MCF 10A (cell line): ENCODE results near the gene IGFL1. TPM values are rescaled to one million over a fixed set of nuclear protein-coding genes. Genes with fewer than 3 reads are reported as not detected.
"Not testable (repeated sequence)": the region's sequence is repeated elsewhere in the genome, so short reads cannot be mapped to it uniquely, and the experiment has no call there.

ENCODE experiments used
- BruUV-seq: library from RNA; stranded (reverse); fragments of 400-500 nt; replicated peaks from 2 replicates; lab custom pipeline; 2021; lab: Mats Ljungman, UMichigan
- CTCF ChIA-PET: fragments of 300-600 bp; sonication (Branson Sonifier 250); formaldehyde crosslinking; extraction: SDS; loops from one replicate; lab custom pipeline; 2021; ENCODE audit warnings: antibody characterized with exemption, inconsistent platforms; lab: Yijun Ruan, JAX
- POLR2A ChIA-PET: fragments of 300-600, 350-650 bp; sonication (Branson Sonifier 250); formaldehyde crosslinking; extraction: SDS; loops from one replicate; lab custom pipeline; 2020; ENCODE audit warnings: antibody characterized with exemption, inconsistent platforms; lab: Yijun Ruan, JAX
- DNase-seq: peaks from one replicate; pipeline ENCODE4 v3.0.0-alpha.2; 2018; ENCODE audit not compliant: unreplicated experiment
- H3K27ac Mint-ChIP-seq: one replicate; pipeline ENCODE4 v1.8.0; 2022; ENCODE audit warnings: mild to moderate bottlenecking, low read depth, mixed read lengths; ENCODE audit not compliant: unreplicated experiment
- H3K27me3 Mint-ChIP-seq: one replicate; pipeline ENCODE4 v1.8.0; 2022; ENCODE audit warnings: mixed read lengths; ENCODE audit not compliant: insufficient read depth, unreplicated experiment
- H3K36me3 Mint-ChIP-seq: one replicate; pipeline ENCODE4 v1.8.0; 2022; ENCODE audit warnings: mild to moderate bottlenecking, moderate library complexity, mixed read lengths; ENCODE audit not compliant: insufficient read depth, unreplicated experiment
- H3K4me1 Mint-ChIP-seq: one replicate; pipeline ENCODE4 v1.8.0; 2022; ENCODE audit warnings: mixed read lengths; ENCODE audit not compliant: insufficient read depth, unreplicated experiment
- H3K4me3 Mint-ChIP-seq: one replicate; pipeline ENCODE4 v1.8.0; 2022; ENCODE audit warnings: mild to moderate bottlenecking, moderate library complexity, mixed read lengths; ENCODE audit not compliant: unreplicated experiment
- H3K9me3 Mint-ChIP-seq: one replicate; pipeline ENCODE4 v1.8.0; 2022; ENCODE audit warnings: mixed read lengths; ENCODE audit not compliant: unreplicated experiment
- intact Hi-C: fragments of 100-400 bp; cut with micrococcal nuclease; formaldehyde crosslinking; loops from 2 replicates; pipeline ENCODE4 v1.14.1; 2022
- total RNA-seq: library from RNA; stranded (reverse); gene quantifications from 2 replicates; pipeline ENCODE4 v1.2.3, GENCODE V29; 2022
- TF ChIP-seq, protein P1 (sequence below): fragments of 200-600 bp; IDR thresholded peaks from one replicate; pipeline ENCODE4 v1.8.0; 2022; ENCODE audit warnings: antibody characterized with exemption, mild to moderate bottlenecking; ENCODE audit not compliant: unreplicated experiment

IGFL1 gene
- total RNA-seq, 1 experiment from 2014 or later, result not detected

DNA sequence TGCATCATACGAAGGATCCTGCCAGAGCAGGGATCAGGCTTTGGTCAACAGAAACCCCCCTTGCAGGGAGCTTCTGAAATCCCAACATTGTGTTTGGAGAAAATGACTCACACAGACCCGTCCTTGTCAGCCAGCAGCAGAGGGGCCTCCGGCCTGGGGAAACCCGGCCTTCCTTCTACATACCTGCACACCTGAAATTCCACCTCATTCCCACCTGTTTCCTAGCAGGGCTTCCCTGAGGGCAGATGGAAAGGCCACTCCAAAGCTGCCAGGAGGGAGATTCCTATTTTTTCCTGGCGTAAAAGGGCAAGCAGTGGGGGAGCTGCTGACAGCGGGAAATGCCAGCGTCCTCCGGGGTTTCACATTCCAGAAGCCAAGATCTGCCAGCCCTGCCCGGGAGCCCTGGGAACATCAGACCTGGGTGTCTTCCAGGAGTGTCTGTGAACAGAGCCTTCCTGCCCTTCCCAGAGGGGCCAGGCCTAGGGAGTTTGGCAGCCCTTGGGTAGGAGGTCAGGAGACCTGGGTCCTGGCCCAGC, 3.0 kb upstream of the IGFL1 start:
- Mint-ChIP-seq H3K4me1 (peaks cover 33% of the 10 kb centered on the region), H3K27ac (no peak overlapping the region), H3K27me3 (peaks cover 41% of the 10 kb centered on the region), H3K36me3 (peaks cover 5% of the 10 kb centered on the region), H3K4me3 (no peak overlapping the region), H3K9me3 (no peaks in the 10 kb centered on the region)
- TF ChIP-seq, protein P1, sequence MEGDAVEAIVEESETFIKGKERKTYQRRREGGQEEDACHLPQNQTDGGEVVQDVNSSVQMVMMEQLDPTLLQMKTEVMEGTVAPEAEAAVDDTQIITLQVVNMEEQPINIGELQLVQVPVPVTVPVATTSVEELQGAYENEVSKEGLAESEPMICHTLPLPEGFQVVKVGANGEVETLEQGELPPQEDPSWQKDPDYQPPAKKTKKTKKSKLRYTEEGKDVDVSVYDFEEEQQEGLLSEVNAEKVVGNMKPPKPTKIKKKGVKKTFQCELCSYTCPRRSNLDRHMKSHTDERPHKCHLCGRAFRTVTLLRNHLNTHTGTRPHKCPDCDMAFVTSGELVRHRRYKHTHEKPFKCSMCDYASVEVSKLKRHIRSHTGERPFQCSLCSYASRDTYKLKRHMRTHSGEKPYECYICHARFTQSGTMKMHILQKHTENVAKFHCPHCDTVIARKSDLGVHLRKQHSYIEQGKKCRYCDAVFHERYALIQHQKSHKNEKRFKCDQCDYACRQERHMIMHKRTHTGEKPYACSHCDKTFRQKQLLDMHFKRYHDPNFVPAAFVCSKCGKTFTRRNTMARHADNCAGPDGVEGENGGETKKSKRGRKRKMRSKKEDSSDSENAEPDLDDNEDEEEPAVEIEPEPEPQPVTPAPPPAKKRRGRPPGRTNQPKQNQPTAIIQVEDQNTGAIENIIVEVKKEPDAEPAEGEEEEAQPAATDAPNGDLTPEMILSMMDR, result no peak
- ChIA-PET POLR2A (no interaction called here), CTCF (no interaction called here)
- DNase-seq, result peak; percentile 43
- BruUV-seq, result no TSS peak
- intact Hi-C loops, result no loop called here

DNA sequence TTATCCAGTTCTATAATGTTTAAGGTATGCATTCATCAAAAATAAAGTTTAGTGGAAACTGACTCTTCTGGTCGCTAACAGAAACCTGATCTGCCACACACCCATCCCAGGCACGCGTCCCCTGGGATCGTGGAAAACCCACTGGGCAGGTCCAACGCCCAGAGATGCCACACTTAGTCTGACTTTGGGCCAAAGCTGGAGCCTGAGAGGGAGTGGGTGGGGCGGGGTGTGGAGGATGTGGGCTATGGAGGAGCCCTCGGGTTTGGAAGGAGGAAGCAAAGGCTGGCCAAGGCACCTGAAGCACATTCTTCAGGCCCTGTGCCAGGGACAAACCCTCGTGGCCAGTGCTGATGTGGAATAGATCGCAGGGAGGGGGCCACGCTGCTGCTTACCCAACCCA, 2.5 kb downstream of the IGFL1 start:
- TF ChIP-seq, protein P1, result no peak
- no peak for DNase-seq
- Mint-ChIP-seq H3K9me3 (no peaks in the 10 kb centered on the region), H3K27ac (no peak overlapping the region), H3K27me3 (peaks cover 28% of the 10 kb centered on the region), H3K4me3 (no peak overlapping the region), H3K4me1 (no peaks in the 10 kb centered on the region), H3K36me3 (peaks cover 5% of the 10 kb centered on the region)
- ChIA-PET CTCF (interaction anchor here (0.7 kb wide), 1 partner anchor 9 kb away, joined by 3 read pairs; no protein-coding TSS in a partner anchor), POLR2A (interaction anchor here (0.6 to 1.5 kb wide), 2 partner anchors 18 to 238 kb away, joined by 3 to 4 read pairs; no protein-coding TSS in a partner anchor)
- intact Hi-C loops, result no loop called here
- BruUV-seq, result no TSS peak

DNA sequence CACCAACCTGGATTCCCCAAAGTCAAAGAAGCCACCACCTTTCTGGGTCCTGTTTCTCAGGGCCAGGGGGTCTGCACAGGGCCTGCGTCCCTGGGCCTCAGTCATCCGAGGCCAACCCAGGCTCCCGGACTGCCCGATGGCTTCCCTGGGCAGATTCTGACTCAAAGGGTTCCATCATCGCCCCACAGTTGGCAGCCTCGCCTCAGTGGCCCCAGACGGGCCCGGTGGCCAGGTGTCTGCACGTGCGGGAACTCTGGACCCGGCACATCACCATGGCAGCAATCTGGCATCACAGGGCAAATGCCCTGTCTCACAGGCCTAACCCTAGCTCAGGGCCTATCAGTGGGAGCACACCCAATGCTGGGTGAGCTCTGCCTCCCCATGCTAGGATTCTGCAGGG, 2.9 kb downstream of the IGFL1 start:
- peaks cover 5% of the 10 kb centered on the region for H3K36me3 Mint-ChIP-seq

DNA sequence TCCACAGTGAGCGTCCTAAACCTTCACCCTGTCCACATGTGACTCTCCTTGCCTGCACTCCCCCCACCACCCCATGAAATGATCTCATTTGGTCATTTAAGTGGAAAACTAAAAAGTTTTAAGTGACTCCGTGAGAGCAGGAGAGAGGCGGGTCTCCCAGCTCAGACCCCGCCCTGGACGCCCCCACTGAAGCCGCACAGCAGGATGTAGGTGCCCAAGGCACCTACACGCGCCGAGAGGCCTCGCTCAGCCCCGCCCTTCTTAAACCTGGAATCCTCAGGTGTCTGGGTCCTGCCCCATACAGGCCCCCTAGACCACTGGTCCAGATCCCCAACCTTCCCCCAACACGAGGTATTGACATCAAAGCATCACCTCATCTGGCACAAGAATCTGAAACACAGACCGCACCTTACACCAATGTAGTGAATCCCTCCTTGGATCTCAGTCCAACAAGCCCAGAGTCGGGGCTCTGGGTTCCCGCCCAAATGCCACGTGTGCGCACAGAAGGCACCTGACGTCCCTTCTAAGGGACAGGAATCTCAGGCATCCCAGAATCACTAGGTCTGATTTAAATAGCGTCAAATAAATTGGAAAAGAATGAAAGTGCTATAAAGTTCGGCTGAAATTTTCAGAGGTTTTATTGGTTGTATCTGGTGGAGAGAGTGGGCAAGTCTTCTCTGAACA, 3.5 kb downstream of the IGFL1 start:
- Mint-ChIP-seq H3K27ac (no peak overlapping the region), H3K9me3 (no peaks in the 10 kb centered on the region), H3K4me3 (no peak overlapping the region), H3K27me3 (peaks cover 33% of the 10 kb centered on the region), H3K4me1 (no peaks in the 10 kb centered on the region), H3K36me3 (peaks cover 5% of the 10 kb centered on the region)
- no TSS peak for BruUV-seq
- CTCF ChIA-PET, result interaction anchor here (0.6 kb wide), 1 partner anchor 47 kb away, joined by 3 read pairs; no protein-coding TSS in a partner anchor
- POLR2A ChIA-PET, result no interaction called here
- intact Hi-C loops, result no loop called here
- TF ChIP-seq, protein P1, result no peak
- DNase-seq, result no peak

More for the DNA sequence above, 2.9 kb downstream of the IGFL1 start:
- BruUV-seq, result no TSS peak
- TF ChIP-seq, protein P1, result no peak
- intact Hi-C loops, result no loop called here
- no peak overlapping the region for H3K27ac Mint-ChIP-seq
- POLR2A ChIA-PET, result interaction anchor here (0.6 to 1.5 kb wide), 2 partner anchors 17 to 238 kb away, joined by 3 to 4 read pairs; no protein-coding TSS in a partner anchor
- no peak overlapping the region for H3K4me3 Mint-ChIP-seq
- peaks cover 28% of the 10 kb centered on the region for H3K27me3 Mint-ChIP-seq
- no peak for DNase-seq
- no peaks in the 10 kb centered on the region for H3K9me3 Mint-ChIP-seq
- CTCF ChIA-PET, result no interaction called here
- H3K4me1 Mint-ChIP-seq, result no peaks in the 10 kb centered on the region

DNA sequence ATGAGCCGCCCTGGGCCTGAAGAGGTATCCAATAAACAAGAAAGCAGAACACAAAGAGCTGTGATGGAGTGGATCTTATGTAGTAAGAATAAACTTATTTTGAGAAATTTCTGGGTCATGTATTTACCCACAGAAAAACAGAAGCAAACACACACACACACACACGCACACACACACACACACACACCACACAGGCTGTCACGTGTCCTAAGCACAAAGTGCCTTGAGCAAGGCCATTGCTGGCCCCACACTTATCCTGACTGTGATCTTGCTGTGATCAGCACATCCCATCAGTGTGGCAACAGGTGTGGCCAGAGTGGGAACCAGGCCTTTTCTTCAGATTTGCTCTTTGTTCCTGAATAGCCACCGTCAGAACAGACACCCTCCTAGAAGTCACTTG, 4.3 kb downstream of the IGFL1 start:
- H3K9me3 Mint-ChIP-seq, BruUV-seq, H3K36me3 Mint-ChIP-seq, H3K4me3 Mint-ChIP-seq, POLR2A ChIA-PET, DNase-seq, H3K27ac Mint-ChIP-seq, H3K4me1 Mint-ChIP-seq, intact Hi-C loops: not testable (repeated sequence)
- peaks cover 35% of the 10 kb centered on the region for H3K27me3 Mint-ChIP-seq
- CTCF ChIA-PET, result interaction anchor here (0.6 kb wide), 1 partner anchor 46 kb away, joined by 3 read pairs; no protein-coding TSS in a partner anchor

DNA sequence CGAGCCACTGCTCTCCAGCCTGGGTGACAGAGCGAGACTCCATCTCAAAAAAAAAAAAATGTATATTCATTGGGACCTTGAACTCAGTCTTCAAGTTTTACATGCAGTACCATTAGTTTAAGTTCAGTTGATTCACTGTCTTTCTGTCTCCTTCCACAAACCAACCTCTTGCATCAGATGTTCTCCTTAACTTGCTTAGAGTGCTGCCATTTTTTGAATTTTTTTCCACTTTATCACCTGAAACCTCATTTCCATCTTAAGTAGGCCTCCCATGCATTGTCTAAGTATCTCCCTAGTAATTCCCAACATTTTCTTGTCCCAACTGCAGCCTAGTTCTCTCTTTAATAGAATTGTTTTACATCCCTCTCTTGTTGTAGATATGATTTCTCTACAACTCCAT, 8.6 kb downstream of the IGFL1 start:
- POLR2A ChIA-PET, H3K27ac Mint-ChIP-seq, H3K9me3 Mint-ChIP-seq, BruUV-seq, intact Hi-C loops, DNase-seq, CTCF ChIA-PET, H3K36me3 Mint-ChIP-seq, H3K4me1 Mint-ChIP-seq, H3K4me3 Mint-ChIP-seq: not testable (repeated sequence)
- peaks cover 50% of the 10 kb centered on the region for H3K27me3 Mint-ChIP-seq
